ENCODE results near the gene RAP2B.
A peak's percentile ranks its signal among the peaks of the same experiment; 100 is the strongest.

Gene RAP2B

GRCh38 chr3:153166796-153167195 lies 4.8 kb downstream of the RAP2B start:
- no peak for TF ChIP-seq CTCF (IDR thresholded peaks at IDR 0.05; ENCODE audit: insufficient read depth, missing control alignments)
- FAIRE-seq (no peak), DNase-seq (ENCODE audit: insufficient read length, low spot score) (no peak)

DNA sequence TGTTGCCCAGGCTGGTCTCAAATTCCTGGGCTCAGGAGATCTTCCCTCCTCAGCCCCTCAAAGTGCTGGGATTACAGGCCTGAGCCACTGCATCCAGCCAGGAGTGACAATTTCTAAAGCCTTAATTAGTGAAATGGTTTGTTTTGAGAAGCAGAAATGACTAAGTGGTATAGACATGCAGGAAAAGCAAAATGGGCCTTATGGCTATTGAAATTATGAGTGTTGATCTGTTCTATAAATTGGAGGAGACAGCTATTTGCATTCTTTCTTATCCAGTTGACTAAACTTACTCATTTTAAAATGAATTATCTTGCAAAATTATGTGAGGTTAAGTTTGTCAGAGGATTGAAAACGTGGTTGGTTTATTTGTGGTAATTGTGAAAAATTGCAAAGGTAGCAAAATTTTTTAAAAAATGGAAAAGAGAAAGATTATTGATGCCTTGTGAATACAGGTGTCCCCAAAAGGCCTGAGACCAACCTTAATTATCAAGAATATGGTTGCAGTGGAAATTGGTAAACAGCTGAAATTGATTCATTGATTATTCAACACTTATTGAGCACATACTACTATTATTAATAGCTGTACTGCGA lies 7.9 kb downstream of the RAP2B start:
- FAIRE-seq (no peak), DNase-seq (ENCODE audit: insufficient read length, low spot score) (no peak)
- TF ChIP-seq CTCF (IDR thresholded peaks at IDR 0.05; ENCODE audit: insufficient read depth, missing control alignments), result no peak

DNA sequence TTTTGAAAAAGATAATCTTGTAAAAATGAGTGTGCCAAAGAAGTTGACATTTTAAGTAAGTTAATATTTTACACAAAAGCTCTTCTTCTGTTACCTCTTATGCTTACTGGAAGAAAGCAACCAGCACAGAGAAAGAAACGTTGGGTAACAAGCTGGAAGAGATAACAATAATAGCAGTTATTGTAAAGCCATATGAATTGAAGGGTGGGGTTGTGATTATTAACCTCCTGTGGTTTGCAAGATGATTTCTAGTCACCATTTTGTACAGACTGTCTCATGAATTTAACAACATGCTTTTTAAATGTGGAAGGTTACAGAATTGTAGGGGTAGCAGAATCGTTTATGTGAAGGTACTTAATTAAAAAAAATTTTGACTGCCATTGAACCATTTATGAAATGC lies 9.2 kb downstream of the RAP2B start:
- DNase-seq (ENCODE audit: insufficient read length, low spot score) (no peak), FAIRE-seq (peak; percentile 51)
- TF ChIP-seq CTCF (IDR thresholded peaks at IDR 0.05; ENCODE audit: insufficient read depth, missing control alignments), result no peak

DNA sequence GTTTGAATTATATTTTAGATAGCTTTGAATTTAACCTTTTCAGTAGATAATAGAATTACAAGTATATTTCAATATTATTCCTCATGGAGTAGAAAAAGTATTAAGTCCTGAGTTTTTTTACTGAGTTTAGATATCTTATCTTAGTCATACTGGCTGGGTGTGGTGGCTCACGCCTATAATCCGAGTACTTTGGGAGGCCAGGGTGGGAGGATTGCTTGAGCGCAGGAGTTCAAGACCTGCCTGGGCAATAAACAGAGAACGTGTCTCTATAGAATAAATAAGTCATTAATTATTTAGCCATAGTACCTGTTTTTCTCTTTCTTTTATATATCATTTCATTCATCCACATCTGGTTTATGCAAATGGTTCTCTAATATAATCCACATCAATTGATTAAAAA lies 9.9 kb downstream of the RAP2B start:
- FAIRE-seq (no peak), DNase-seq (ENCODE audit: insufficient read length, low spot score) (no peak)
- no peak for TF ChIP-seq CTCF (IDR thresholded peaks at IDR 0.05; ENCODE audit: insufficient read depth, missing control alignments)

GRCh38 chr3:153172796-153173757 lies 11.1 kb downstream of the RAP2B start:
- no peak for FAIRE-seq
- DNase-seq (ENCODE audit: insufficient read length, low spot score), result no peak

GRCh38 chr3:153173758-153174516 lies 11.9 kb downstream of the RAP2B start:
- no peak for DNase-seq (ENCODE audit: insufficient read length, low spot score)
- no peak for FAIRE-seq
- peak; percentile 1 for TF ChIP-seq CTCF (IDR thresholded peaks at IDR 0.05; ENCODE audit: insufficient read depth, missing control alignments)

More at GRCh38 chr3:153172796-153173757, 11.1 kb downstream of the RAP2B start:
- TF ChIP-seq CTCF (IDR thresholded peaks at IDR 0.05; ENCODE audit: insufficient read depth, missing control alignments), result no peak
